H1 (cell line): ENCODE measurements around the gene C18orf54. TPM values are rescaled to one million over a fixed set of nuclear protein-coding genes. Genes with fewer than 3 reads are reported as not detected.

ENCODE experiments used
- CTCF ChIA-PET: fragments of 300-600 bp; sonication (Branson Sonifier 250); formaldehyde crosslinking; loops from one replicate; lab custom pipeline; 2021; ENCODE audit not compliant: partially characterized antibody; lab: Charles Lee
- POLR2A ChIA-PET: fragments of 300-600 bp; sonication (Branson Sonifier 250); formaldehyde crosslinking; loops from one replicate; lab custom pipeline; 2021; ENCODE audit warnings: inconsistent platforms; ENCODE audit not compliant: partially characterized antibody; lab: Charles Lee
- DNase-seq, 2 experiments: peaks; one replicate each; pipeline versions ENCODE4 v3.0.0 to v3.0.0-alpha.2; 2010 to 2022; ENCODE audit warnings: low spot score in 2 of 2, low read depth in 1 of 2, mixed read lengths in 1 of 2
- FAIRE-seq: peaks from 2 replicates; lab custom pipeline; 2011; peaks lifted over from hg19 to GRCh38; lab: Jason Lieb, UNC
- H2AFZ ChIP-seq: 2 replicates; pipeline ENCODE4 v1.8.1; 2012; ENCODE audit warnings: low read length, inconsistent platforms
- H2AK5ac ChIP-seq: 2 replicates; pipeline ENCODE4 v1.6.1; 2013; ENCODE audit warnings: low read depth, low read length
- H2BK120ac ChIP-seq: replicated peaks from 2 replicates; pipeline ENCODE3; 2013; ENCODE audit warnings: low read depth, low read length, inconsistent platforms
- H2BK12ac ChIP-seq: 2 replicates; pipeline ENCODE4 v1.6.1; 2013; ENCODE audit warnings: low read depth, low read length
- H2BK15ac ChIP-seq: 2 replicates; pipeline ENCODE4 v1.6.1; 2013; ENCODE audit warnings: low read length
- H2BK20ac ChIP-seq: 2 replicates; pipeline ENCODE4 v1.6.1; 2013; ENCODE audit warnings: low read length
- H2BK5ac ChIP-seq: 2 replicates; pipeline ENCODE4 v1.6.1; 2013; ENCODE audit warnings: low read depth, low read length
- H3K14ac ChIP-seq: 2 replicates; pipeline ENCODE4 v1.6.1; 2013; ENCODE audit warnings: inconsistent platforms; ENCODE audit not compliant: insufficient read length
- H3K18ac ChIP-seq: 2 replicates; pipeline ENCODE4 v1.6.1; 2013; ENCODE audit warnings: low read length; ENCODE audit errors: extremely low read depth
- H3K23ac ChIP-seq: 2 replicates; pipeline ENCODE4 v1.6.1; 2013; ENCODE audit warnings: inconsistent platforms; ENCODE audit not compliant: insufficient read length
- H3K23me2 ChIP-seq: 2 replicates; pipeline ENCODE4 v1.6.1; 2013; ENCODE audit warnings: low read depth, low read length
- H3K27ac ChIP-seq: 2 replicates; pipeline ENCODE4 v1.6.1; 2011; ENCODE audit warnings: low read depth, low read length, inconsistent platforms
- H3K27me3 ChIP-seq, 4 experiments: replicated peaks in 1 of 4; 1 replicate in 1 of 4; 2 replicates in 3 of 4; pipeline versions ENCODE4 v1.6.1 to v1.8.1; 2011 to 2013; ENCODE audit warnings: low read length in 3 of 4, mild to moderate bottlenecking in 3 of 4, inconsistent platforms in 2 of 4, mixed read lengths in 2 of 4, moderate library complexity in 1 of 4; ENCODE audit not compliant: control insufficient read depth in 3 of 4, insufficient read depth in 3 of 4; ENCODE audit errors: extremely low read depth in 1 of 4
- H3K36me3 ChIP-seq, 4 experiments: 2 replicates each; pipeline versions ENCODE4 v1.6.1 to v1.8.1; 2011 to 2013; ENCODE audit warnings: mild to moderate bottlenecking in 4 of 4, low read length in 3 of 4, moderate library complexity in 2 of 4, control low read depth in 1 of 4, inconsistent platforms in 1 of 4; ENCODE audit not compliant: insufficient read depth in 4 of 4, control insufficient read depth in 2 of 4
- H3K4ac ChIP-seq: replicated peaks from 2 replicates; pipeline ENCODE3; 2013; ENCODE audit warnings: low read length, low read depth, mixed read lengths, inconsistent platforms; ENCODE audit not compliant: insufficient read length
- H3K4me1 ChIP-seq, 4 experiments: replicated peaks in 1 of 4; 1 replicate in 1 of 4; 2 replicates in 3 of 4; pipeline versions ENCODE4 v1.6.1 to v1.8.1; 2011 to 2013; ENCODE audit warnings: low read length in 3 of 4, inconsistent platforms in 2 of 4, mixed read lengths in 1 of 4; ENCODE audit not compliant: insufficient read depth in 4 of 4, control insufficient read depth in 3 of 4
- H3K4me2 ChIP-seq, 2 experiments: 2 replicates each; pipeline versions ENCODE4 v1.6.1 to v1.8.1; 2011 to 2013; ENCODE audit warnings: low read depth in 2 of 2, low read length in 2 of 2, control low read depth in 1 of 2, inconsistent platforms in 1 of 2, mild to moderate bottlenecking in 1 of 2; ENCODE audit not compliant: insufficient read depth in 1 of 2
- H3K4me3 ChIP-seq, 4 experiments: fragments of 200-600, 300-600 bp in 1 of 4; sonication (generic), shearing (Covaris generic), sonication (Bioruptor Twin) in 1 of 4; 2 replicates each; pipeline versions ENCODE4 v1.5.1 to v1.8.1; 2011 to 2016; ENCODE audit warnings: low read length in 4 of 4, low read depth in 3 of 4, control low read depth in 2 of 4, inconsistent platforms in 2 of 4, mild to moderate bottlenecking in 2 of 4, mixed read lengths in 1 of 4, moderate library complexity in 1 of 4; ENCODE audit not compliant: insufficient read depth in 2 of 4; ENCODE audit errors: extremely low read depth in 1 of 4
- H3K56ac ChIP-seq: replicated peaks from 2 replicates; pipeline ENCODE3; 2013; ENCODE audit warnings: low read depth, mild to moderate bottlenecking, mixed read lengths, low read length, inconsistent platforms; ENCODE audit not compliant: insufficient read length
- H3K79me1 ChIP-seq: 2 replicates; pipeline ENCODE4 v1.6.1; 2013; ENCODE audit warnings: low read depth, low read length, control low read depth
- H3K79me2 ChIP-seq, 2 experiments: 2 replicates each; pipeline versions ENCODE4 v1.6.1 to v1.8.1; 2012 to 2013; ENCODE audit warnings: low read length in 2 of 2, mild to moderate bottlenecking in 2 of 2, inconsistent platforms in 1 of 2; ENCODE audit not compliant: insufficient read depth in 2 of 2, control insufficient read depth in 1 of 2
- H3K9ac ChIP-seq, 4 experiments: replicated peaks in 1 of 4; 1 replicate in 1 of 4; 2 replicates in 3 of 4; pipeline versions ENCODE4 v1.6.1 to v1.8.1; 2011 to 2013; ENCODE audit warnings: low read depth in 3 of 4, low read length in 3 of 4, control low read depth in 2 of 4, mild to moderate bottlenecking in 2 of 4, moderate library complexity in 2 of 4, inconsistent platforms in 1 of 4; ENCODE audit errors: extremely low read depth in 1 of 4
- H3K9me3 ChIP-seq, 2 experiments: 2 replicates each; pipeline versions ENCODE4 v1.6.1 to v1.8.1; 2012 to 2013; ENCODE audit warnings: mild to moderate bottlenecking in 2 of 2, moderate library complexity in 2 of 2, control low read depth in 1 of 2, inconsistent platforms in 1 of 2, low read depth in 1 of 2, low read length in 1 of 2, mixed read lengths in 1 of 2; ENCODE audit not compliant: insufficient read depth in 2 of 2
- H4K20me1 ChIP-seq, 2 experiments: replicated peaks in 1 of 2; 2 replicates each; pipeline versions ENCODE3 to v1.8.1; 2011 to 2013; ENCODE audit warnings: inconsistent platforms in 2 of 2, low read length in 2 of 2, mild to moderate bottlenecking in 1 of 2; ENCODE audit not compliant: insufficient read depth in 2 of 2, control insufficient read depth in 1 of 2
- H4K5ac ChIP-seq: 2 replicates; pipeline ENCODE4 v1.6.1; 2013; ENCODE audit warnings: low read length, low read depth, mixed read lengths, inconsistent platforms; ENCODE audit not compliant: insufficient read length
- H4K8ac ChIP-seq: 2 replicates; pipeline ENCODE4 v1.8.0; 2013; ENCODE audit warnings: mild to moderate bottlenecking, moderate library complexity, low read length, inconsistent platforms; ENCODE audit not compliant: insufficient read depth; ENCODE audit errors: extremely low read depth
- H4K91ac ChIP-seq: replicated peaks from 2 replicates; pipeline ENCODE3; 2013; ENCODE audit warnings: low read length, mixed read lengths, inconsistent platforms; ENCODE audit not compliant: insufficient read length
- CTBP2 ChIP-seq: IDR thresholded peaks from 2 replicates; pipeline ENCODE4 v1.7.0; 2011; ENCODE audit warnings: borderline replicate concordance, mild to moderate bottlenecking, moderate library complexity, mixed read lengths, low read length; ENCODE audit not compliant: insufficient read depth, insufficient read length
- GTF2F1 ChIP-seq: IDR thresholded peaks from 2 replicates; pipeline ENCODE4 v1.6.1; 2012; ENCODE audit warnings: low read depth, low read length, improper control_type of control experiment, borderline replicate concordance
- TBP ChIP-seq: IDR thresholded peaks from 2 replicates; pipeline ENCODE4 v1.6.1; 2011; ENCODE audit warnings: low read depth, low read length, improper control_type of control experiment
- WGBS, 2 experiments: shearing (Covaris generic) in 1 of 2; methylation state at CpG; one replicate each; pipeline versions ENCODE4 v1.1.6 to v1.1.7; 2013 to 2015; ENCODE audit warnings: low lambda C conversion rate in 2 of 2, mixed read lengths in 2 of 2, inconsistent platforms in 1 of 2, low coverage in 1 of 2, missing lambda C conversion rate in 1 of 2; ENCODE audit not compliant: insufficient replicate concordance in 2 of 2, insufficient coverage in 1 of 2, insufficient read length in 1 of 2; ENCODE audit errors: extremely low coverage in 1 of 2, missing lambda C conversion rate in 1 of 2; 5-methylcytosine and 5-hydroxymethylcytosine counted together
- polyA plus RNA-seq, 7 experiments: library from polyadenylated mRNA; depleted of rRNA in 3 of 7; stranded (reverse) in 5 of 7; unstranded in 2 of 7; fragments of >200 nt in 5 of 7; fragments of 200-250 nt in 2 of 7; gene quantifications; 1 replicate in 5 of 7; 2 replicates in 1 of 7; 4 replicates in 1 of 7; pipeline versions ENCODE4 v1.2.1 to v1.2.3, GENCODE V29; 2011 to 2013; ENCODE audit warnings: missing spikeins in 2 of 7, mixed read lengths in 2 of 7
- total RNA-seq: library from RNA; stranded (reverse); fragmentation: NEBNext Ultra II Directional; extraction: Animal tissue kit (Norgen Biotek cat#: 25700); gene quantifications from 2 replicates; pipeline ENCODE4 v1.2.1, GENCODE V29; 2021

Gene C18orf54
- total and polyA plus RNA-seq, 2 of the 8 experiments (the other 6 are each of a cell fraction or from before 2014, with no cell fraction given) = 6.7 to 30.9 TPM

DNA sequence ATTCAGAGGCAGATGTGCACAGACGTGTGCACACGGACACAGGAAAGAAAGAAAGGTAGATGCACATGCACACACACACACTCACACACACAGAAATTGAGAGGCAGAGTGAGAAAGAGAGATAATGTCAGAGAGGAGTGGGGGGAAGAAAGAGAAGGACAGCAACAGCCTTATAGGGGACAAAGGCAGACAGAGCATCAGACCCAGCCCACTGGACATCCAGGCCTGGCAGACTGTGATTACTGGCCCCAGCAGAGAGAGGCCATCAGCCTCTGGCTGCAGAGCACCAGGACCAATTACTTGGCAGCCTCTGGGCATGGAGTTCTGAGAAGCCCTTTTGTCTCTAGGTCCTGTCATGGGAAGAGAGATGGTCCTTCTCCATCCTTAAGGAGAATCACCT is 66.1 kb downstream of the C18orf54 start:
- H3K4me1 ChIP-seq = peaks cover 0 to 4% (median 0%) of the 10 kb centered on the region in 4 experiments; a peak in 1 of 7 replicates
- no peak overlapping the region for H3K4me3 ChIP-seq
- H3K18ac ChIP-seq = no peak overlapping the region
- H2AK5ac ChIP-seq = 0 out of 2 replicates have a peak overlapping the region, but pooled peaks have one; percentile 53
- H3K9me3 ChIP-seq = no peaks in the 10 kb centered on the region
- no peak overlapping the region for H4K8ac ChIP-seq
- ChIA-PET CTCF (interaction anchor here (0.7 to 3.0 kb wide), 4 partner anchors 20 to 219 kb away, joined by 3 to 16 read pairs (median 3); no protein-coding TSS in a partner anchor), POLR2A (no interaction called here)
- no peak overlapping the region for H4K5ac ChIP-seq
- H2BK120ac ChIP-seq = no peak overlapping the region
- H4K91ac ChIP-seq = no peak overlapping the region
- H4K20me1 ChIP-seq = no peaks in the 10 kb centered on the region
- H2BK12ac ChIP-seq = no peak overlapping the region
- no peak for DNase-seq
- H2AFZ ChIP-seq = no peak overlapping the region
- H3K4ac ChIP-seq = no peak overlapping the region
- H3K79me2 ChIP-seq = no peaks in the 10 kb centered on the region
- WGBS, 2 experiments = 46% methylated on average over 2 of the region's 2 CpGs; no CpG with 5 or more reads in 1 of the 2 experiments
- no peaks in the 10 kb centered on the region for H3K27me3 ChIP-seq
- no peak overlapping the region for H2BK15ac ChIP-seq
- no peak overlapping the region for H2BK5ac ChIP-seq
- no peak overlapping the region for H3K14ac ChIP-seq
- TF ChIP-seq GTF2F1 (no peak), TBP (no peak), CTBP2 (no peak)
- no peak overlapping the region for H3K23ac ChIP-seq
- H3K23me2 ChIP-seq = peaks cover 6% of the 10 kb centered on the region; the same call in 1 of the 2 replicates
- H2BK20ac ChIP-seq = no peak overlapping the region
- H3K9ac ChIP-seq = no peak overlapping the region
- no peaks in the 10 kb centered on the region for H3K36me3 ChIP-seq
- H3K56ac ChIP-seq = no peak overlapping the region
- no peaks in the 10 kb centered on the region for H3K79me1 ChIP-seq
- no peak overlapping the region for H3K4me2 ChIP-seq
- FAIRE-seq = no peak
- no peak overlapping the region for H3K27ac ChIP-seq
